Ovary (tissue), 9 donors: Measurements from ENCODE around the gene ZFPM1. TPM values are rescaled to one million over a fixed set of nuclear protein-coding genes. Genes with fewer than 3 reads are reported as not detected.
"Not testable (repeated sequence)": the region's sequence is repeated elsewhere in the genome, so short reads cannot be mapped to it uniquely, and the experiment has no call there.

Experiments
- DNase-seq, 5 donors: peaks; one replicate each; pipeline ENCODE4 v3.0.0-alpha.2; 2019 to 2020
- H3K27ac ChIP-seq, 2 donors: fragments of 200-600 bp; one replicate each; pipeline versions ENCODE4 v1.5.1 to v1.8.0; 2019 to 2022
- H3K27me3 ChIP-seq: fragments of 200-600 bp; one replicate; pipeline ENCODE4 v1.8.0; 2022
- H3K36me3 ChIP-seq: fragments of 200-600 bp; sonication (generic); one replicate; pipeline ENCODE4 v1.5.1; 2019
- H3K4me1 ChIP-seq: one replicate; pipeline ENCODE4 v1.8.1; 2013; ENCODE audit warnings: mild to moderate bottlenecking, moderate library complexity; ENCODE audit not compliant: insufficient read depth
- H3K4me3 ChIP-seq: fragments of 200-600 bp; sonication (generic); one replicate; pipeline ENCODE4 v1.5.1; 2017
- H3K9me3 ChIP-seq, 2 donors: fragments of 200-600 bp in 1 of 2; sonication (generic) in 1 of 2; one replicate each; pipeline versions ENCODE4 v1.5.1 to v1.8.1; 2013 to 2019; ENCODE audit warnings: mild to moderate bottlenecking in 1 of 2, moderate library complexity in 1 of 2
- EP300 ChIP-seq: sonication (generic); formaldehyde crosslinking; IDR thresholded peaks from one replicate; pipeline ENCODE4 v1.6.1; 2017; ENCODE audit warnings: antibody characterized with exemption
- POLR2A ChIP-seq: fragments of 450-650 bp; IDR thresholded peaks from one replicate; pipeline ENCODE4 v1.6.1; 2017; ENCODE audit warnings: antibody characterized with exemption, mild to moderate bottlenecking, moderate library complexity
- WGBS, 3 donors: extraction: QIAGEN DNeasy Blood & Tissue Kit in 1 of 3; methylation state at CpG; one replicate each; pipeline versions ENCODE4 v1.1.5 to v1.1.7; 2013 to 2017; 5-methylcytosine and 5-hydroxymethylcytosine counted together
- intact Hi-C, 4 donors: fragments of 100-400 bp; cut with DNase I; formaldehyde crosslinking; loops; one replicate each; pipeline versions ENCODE4 v1.11.0 to v1.15.1; 2022 to 2023
- polyA plus RNA-seq, 2 donors: library from polyadenylated mRNA; stranded (reverse); fragments of 200-250 nt in 1 of 2; fragments of 350-450 nt in 1 of 2; fragmentation: Illumina TruSeq in 1 of 2; extraction: RNeasy Lipid Tissue Mini Kit (QIAGEN cat#74804) in 1 of 2; gene quantifications; one replicate each; pipeline ENCODE4 v1.2.3, GENCODE V29; 2013 to 2014
- total RNA-seq, 7 donors: library from RNA; depleted of rRNA in 2 of 7; stranded (reverse); fragments of >200 nt in 2 of 7; fragmentation: NEBNext Ultra II Directional in 3 of 7; extraction: Animal tissue kit (Norgen Biotek cat#: 25700) in 3 of 7; gene quantifications; one replicate each; pipeline versions ENCODE4 v1.1.0 to v1.2.4, GENCODE V29; 2016 to 2023
- TF ChIP-seq, protein P1 (sequence below), 3 donors: fragments of 450-650 bp in 2 of 3; fragments of 200-600 bp in 1 of 3; IDR thresholded peaks; one replicate each; pipeline versions ENCODE4 v1.5.1 to v1.8.0; 2016 to 2022; ENCODE audit warnings: antibody characterized with exemption in 3 of 3, mild to moderate bottlenecking in 1 of 3
- donor health status: DM: no; HTN: no; CAD: no; lungs with moderate emphysema.
- donor health status: DM: no; HTN: no; CAD: no.
- donor health status: Bipolar disorder and iron deficiency.
- donor health status: DM: yes; HTN: yes; CAD: no.
- donor health status: DM: no; HTN: no; CAD: no.
- donor health status: DM: yes; HTN: yes; CAD: no.

ZFPM1 gene
- total and polyA plus RNA-seq, 9 donors = 0.10 to 11.4 (median 3.5) TPM

GRCh38 chr16:88466949-88467348 lies 13.9 kb downstream of the ZFPM1 start:
- Histone ChIP-seq H3K36me3 (no peaks in the 10 kb centered on the region), H3K4me3 (no peak overlapping the region), H3K9me3 (no peaks in the 10 kb centered on the region), H3K4me1 (no peaks in the 10 kb centered on the region), H3K27ac (no peak overlapping the region), H3K27me3 (no peaks in the 10 kb centered on the region)
- 89 to 91% (median 91%) methylated on average over 13 of the region's 13 CpGs for WGBS, 3 donors
- TF ChIP-seq, protein P1, sequence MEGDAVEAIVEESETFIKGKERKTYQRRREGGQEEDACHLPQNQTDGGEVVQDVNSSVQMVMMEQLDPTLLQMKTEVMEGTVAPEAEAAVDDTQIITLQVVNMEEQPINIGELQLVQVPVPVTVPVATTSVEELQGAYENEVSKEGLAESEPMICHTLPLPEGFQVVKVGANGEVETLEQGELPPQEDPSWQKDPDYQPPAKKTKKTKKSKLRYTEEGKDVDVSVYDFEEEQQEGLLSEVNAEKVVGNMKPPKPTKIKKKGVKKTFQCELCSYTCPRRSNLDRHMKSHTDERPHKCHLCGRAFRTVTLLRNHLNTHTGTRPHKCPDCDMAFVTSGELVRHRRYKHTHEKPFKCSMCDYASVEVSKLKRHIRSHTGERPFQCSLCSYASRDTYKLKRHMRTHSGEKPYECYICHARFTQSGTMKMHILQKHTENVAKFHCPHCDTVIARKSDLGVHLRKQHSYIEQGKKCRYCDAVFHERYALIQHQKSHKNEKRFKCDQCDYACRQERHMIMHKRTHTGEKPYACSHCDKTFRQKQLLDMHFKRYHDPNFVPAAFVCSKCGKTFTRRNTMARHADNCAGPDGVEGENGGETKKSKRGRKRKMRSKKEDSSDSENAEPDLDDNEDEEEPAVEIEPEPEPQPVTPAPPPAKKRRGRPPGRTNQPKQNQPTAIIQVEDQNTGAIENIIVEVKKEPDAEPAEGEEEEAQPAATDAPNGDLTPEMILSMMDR (IDR thresholded peaks at IDR 0.05) = no peak
- TF ChIP-seq EP300 = no peak
- no peak for TF ChIP-seq POLR2A
- intact Hi-C loops = no loop called here
- DNase-seq = no peak

DNA sequence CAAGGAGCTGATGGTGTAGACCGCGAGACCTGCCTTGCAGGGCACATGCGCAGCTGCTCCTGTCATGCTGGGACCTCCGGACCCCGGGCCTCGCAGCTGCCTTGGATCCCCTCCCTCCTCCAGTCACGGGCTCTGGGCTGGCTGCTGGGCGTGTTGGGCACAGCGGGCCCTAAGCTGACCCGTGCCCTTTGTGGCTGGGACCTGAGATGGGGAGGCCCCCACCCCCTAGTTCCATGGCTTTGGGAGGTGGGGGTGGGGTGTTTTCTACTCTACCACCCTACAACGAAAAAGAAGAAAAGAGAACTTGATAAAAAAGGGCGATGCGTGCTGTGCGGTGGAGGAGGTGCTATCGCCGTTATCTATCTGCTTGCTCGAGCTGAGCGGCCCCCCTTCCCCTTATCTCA lies 14.5 kb downstream of the ZFPM1 start:
- WGBS, 3 donors = 45 to 64% (median 61%) methylated on average over 18 of the region's 18 CpGs
- Histone ChIP-seq H3K4me1 (no peaks in the 10 kb centered on the region), H3K9me3 (no peaks in the 10 kb centered on the region), H3K36me3 (no peaks in the 10 kb centered on the region), H3K4me3 (no peak overlapping the region), H3K27ac (no peak overlapping the region), H3K27me3 (no peaks in the 10 kb centered on the region)
- intact Hi-C loops = no loop called here
- DNase-seq = no peak
- TF ChIP-seq POLR2A (no peak), EP300 (no peak)
- TF ChIP-seq, protein P1 (IDR thresholded peaks at IDR 0.05) = no peak

GRCh38 chr16:88468275-88469129 lies 15.4 kb downstream of the ZFPM1 start:
- no peaks in the 10 kb centered on the region for H3K36me3 ChIP-seq
- no peaks in the 10 kb centered on the region for H3K4me1 ChIP-seq
- H3K27ac ChIP-seq = no peak overlapping the region
- H3K27me3 ChIP-seq = no peaks in the 10 kb centered on the region
- intact Hi-C loops = no loop called here
- no peak overlapping the region for H3K4me3 ChIP-seq
- H3K9me3 ChIP-seq = no peaks in the 10 kb centered on the region
- WGBS, 3 donors = 45 to 58% (median 47%) methylated on average over 17 to 20 of the region's 20 CpGs
- DNase-seq = no peak
- TF ChIP-seq EP300 (no peak), POLR2A (no peak)
- TF ChIP-seq, protein P1 (IDR thresholded peaks at IDR 0.05) = no peak

- intact Hi-C loops = no loop called here
- TF ChIP-seq POLR2A (no peak), EP300 (no peak)
- TF ChIP-seq, protein P1 (IDR thresholded peaks at IDR 0.05) = no peak
- WGBS, 3 donors = 76 to 89% (median 82%) methylated on average over 17 to 19 of the region's 19 CpGs
- Histone ChIP-seq H3K27me3 (no peaks in the 10 kb centered on the region), H3K4me1 (peaks cover 2% of the 10 kb centered on the region), H3K27ac (no peak overlapping the region), H3K4me3 (no peak overlapping the region), H3K9me3 (no peaks in the 10 kb centered on the region), H3K36me3 (no peaks in the 10 kb centered on the region)
- no peak for DNase-seq
Measured at GRCh38 chr16:88469615-88470395, 16.7 kb downstream of the ZFPM1 start.

GRCh38 chr16:88470396-88470680 lies 17.3 kb downstream of the ZFPM1 start:
- DNase-seq, H3K27ac ChIP-seq, H3K4me1 ChIP-seq, H3K9me3 ChIP-seq, intact Hi-C loops, H3K4me3 ChIP-seq, H3K36me3 ChIP-seq, H3K27me3 ChIP-seq: not testable (repeated sequence)
- 91 to 92% (median 91%) methylated on average over 6 to 9 of the region's 13 CpGs for WGBS, 3 donors

DNA sequence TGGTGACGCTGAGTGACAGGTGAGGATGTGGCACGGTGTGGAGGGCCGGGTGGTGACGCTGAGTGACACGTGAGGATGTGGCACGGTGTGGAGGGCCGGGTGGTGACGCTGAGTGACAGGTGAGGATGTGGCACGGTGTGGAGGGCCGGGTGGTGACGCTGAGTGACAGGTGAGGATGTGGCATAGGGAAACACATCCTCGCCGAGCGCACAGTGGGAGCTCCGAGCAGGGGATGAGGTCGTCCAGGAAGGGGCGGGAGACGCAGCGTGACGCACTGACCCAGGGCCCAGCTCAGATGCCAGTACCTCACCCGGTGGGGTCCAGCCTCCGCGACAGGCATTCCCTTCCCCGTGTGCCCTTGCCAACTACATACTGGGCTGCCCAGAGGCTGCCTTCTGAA lies 17.6 kb downstream of the ZFPM1 start:
- H3K27me3 ChIP-seq, H3K9me3 ChIP-seq, H3K27ac ChIP-seq, DNase-seq, H3K4me3 ChIP-seq, H3K4me1 ChIP-seq, H3K36me3 ChIP-seq, intact Hi-C loops: not testable (repeated sequence)
- WGBS, 3 donors = 91 to 95% (median 91%) methylated on average over 19 to 24 of the region's 24 CpGs
